HG02610 (cell line): ENCODE data around the gene ADRA2C.

Experiments
- ATAC-seq: cut with Tn5 transposase; IDR thresholded peaks from one replicate; pipeline ENCODE4 v1.9.1; 2021; ENCODE audit warnings: mild to moderate bottlenecking, moderate library complexity; ENCODE audit not compliant: unreplicated experiment

The ADRA2C gene

GRCh38 chr4:3791910-3792542, 25.8 kb downstream of the ADRA2C start:
- ATAC-seq, result no peak

- ATAC-seq, result no peak
Measured at GRCh38 chr4:3792813-3793212, 26.6 kb downstream of the ADRA2C start.

DNA sequence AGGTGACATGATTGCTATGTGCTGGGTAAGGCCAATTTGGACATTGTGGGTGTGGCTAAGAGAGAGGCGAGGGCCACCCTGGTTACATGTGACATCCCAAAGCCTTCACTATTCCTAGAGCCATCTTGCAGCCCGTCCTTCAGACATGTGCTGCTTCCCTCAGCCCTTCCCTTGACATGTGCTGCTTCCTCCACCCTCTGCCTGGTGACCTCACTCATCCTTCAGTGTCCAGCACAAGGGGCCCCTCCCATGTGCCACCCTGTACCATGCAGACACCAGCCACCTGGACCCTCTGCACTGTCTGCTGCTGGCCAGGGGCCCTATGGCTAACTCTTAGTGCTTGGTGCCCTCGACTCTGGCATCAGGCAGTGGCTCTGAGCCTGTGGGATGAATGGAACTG, 27.4 kb downstream of the ADRA2C start:
- ATAC-seq, result no peak

DNA sequence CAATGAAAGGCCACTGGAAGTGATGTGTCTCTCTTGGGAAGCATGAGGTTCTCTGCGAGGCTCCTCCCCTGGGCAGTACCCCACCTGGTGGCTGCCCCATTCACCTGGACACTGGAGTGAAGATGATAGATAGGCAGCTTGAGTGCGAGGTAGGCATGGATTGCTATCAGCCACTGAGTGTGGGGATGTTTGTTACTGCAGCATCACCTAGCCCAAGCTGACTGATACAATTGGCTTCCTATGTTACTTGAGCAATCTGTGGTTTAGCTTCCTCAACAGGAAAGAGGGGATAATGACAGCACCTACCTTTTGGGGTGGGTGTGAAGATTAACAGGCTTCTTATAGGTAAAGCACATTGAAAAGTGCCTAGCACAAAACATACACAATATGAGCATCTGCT, 30.8 kb downstream of the ADRA2C start:
- no peak for ATAC-seq

GRCh38 chr4:3797831-3798790, 31.9 kb downstream of the ADRA2C start:
- ATAC-seq, result no peak

DNA sequence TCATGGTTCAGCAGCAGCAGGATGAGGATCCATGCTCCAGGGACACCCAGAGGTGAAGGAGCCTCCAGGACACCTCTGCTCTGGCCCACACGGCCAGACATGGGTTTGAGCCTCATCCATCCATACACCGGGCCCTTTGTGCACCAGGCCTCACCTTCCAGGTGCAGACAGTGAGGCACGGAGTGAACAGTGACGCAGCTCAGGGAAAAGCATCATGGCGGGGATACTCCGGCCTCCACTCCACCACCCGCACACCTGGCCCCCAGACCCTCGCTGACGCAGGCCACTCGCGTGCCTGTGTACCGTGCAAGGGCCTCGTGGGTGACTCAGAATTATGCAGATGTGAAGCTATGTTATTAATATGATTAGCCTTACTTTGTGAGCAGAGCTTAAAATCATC, 33.3 kb downstream of the ADRA2C start:
- ATAC-seq, result no peak

- no peak for ATAC-seq
Measured at GRCh38 chr4:3800351-3800750, 34.2 kb downstream of the ADRA2C start.

DNA sequence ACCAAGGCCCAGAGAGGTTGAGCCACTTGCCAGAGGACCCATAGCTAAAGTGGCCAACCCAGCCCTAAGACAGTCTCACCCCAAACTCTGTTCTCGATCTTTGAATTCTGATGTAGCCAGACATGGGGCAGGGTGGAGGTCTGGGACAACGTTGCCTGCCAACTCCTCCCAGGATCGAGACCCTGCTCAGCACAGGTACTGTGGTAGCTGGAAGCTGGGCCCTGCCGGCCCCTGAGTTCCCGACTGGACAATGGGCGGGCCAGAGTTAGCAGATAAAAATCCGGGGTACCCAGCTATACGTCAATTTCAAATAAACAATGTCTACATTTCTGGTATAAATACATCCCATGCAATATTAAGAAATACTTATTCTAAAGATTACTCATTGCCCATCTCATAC, 35.3 kb downstream of the ADRA2C start:
- no peak for ATAC-seq

DNA sequence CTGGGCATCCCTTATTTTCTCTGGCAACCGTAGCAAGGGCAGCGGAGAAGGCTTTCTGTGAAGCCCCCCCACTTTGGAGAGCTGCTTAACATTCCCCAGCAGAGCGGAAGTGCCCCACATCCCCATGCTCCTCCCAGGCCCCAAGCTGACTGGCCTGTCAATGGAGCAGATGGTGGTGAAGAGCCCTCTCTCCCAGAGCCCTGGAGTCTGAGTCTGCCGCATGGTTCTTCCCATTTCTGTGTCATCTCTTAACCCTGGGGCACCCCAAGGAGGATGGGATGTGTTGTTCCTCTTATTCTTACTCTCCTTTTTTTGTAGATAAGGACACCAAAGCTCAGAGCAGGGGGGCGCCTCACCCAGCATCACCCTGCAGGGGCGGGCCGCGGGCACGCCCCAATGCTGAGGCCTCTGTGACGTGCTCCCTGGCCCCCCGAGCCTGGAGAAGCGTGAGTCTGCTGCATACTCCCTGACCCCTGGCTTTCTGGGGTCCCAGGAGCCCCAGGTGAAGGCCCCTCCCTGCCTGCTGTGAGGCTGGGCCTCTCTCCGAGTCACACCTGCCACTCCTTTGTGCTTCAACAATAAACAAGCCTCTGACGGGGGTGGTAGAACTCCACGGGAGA, 35.9 kb downstream of the ADRA2C start:
- no peak for ATAC-seq

DNA sequence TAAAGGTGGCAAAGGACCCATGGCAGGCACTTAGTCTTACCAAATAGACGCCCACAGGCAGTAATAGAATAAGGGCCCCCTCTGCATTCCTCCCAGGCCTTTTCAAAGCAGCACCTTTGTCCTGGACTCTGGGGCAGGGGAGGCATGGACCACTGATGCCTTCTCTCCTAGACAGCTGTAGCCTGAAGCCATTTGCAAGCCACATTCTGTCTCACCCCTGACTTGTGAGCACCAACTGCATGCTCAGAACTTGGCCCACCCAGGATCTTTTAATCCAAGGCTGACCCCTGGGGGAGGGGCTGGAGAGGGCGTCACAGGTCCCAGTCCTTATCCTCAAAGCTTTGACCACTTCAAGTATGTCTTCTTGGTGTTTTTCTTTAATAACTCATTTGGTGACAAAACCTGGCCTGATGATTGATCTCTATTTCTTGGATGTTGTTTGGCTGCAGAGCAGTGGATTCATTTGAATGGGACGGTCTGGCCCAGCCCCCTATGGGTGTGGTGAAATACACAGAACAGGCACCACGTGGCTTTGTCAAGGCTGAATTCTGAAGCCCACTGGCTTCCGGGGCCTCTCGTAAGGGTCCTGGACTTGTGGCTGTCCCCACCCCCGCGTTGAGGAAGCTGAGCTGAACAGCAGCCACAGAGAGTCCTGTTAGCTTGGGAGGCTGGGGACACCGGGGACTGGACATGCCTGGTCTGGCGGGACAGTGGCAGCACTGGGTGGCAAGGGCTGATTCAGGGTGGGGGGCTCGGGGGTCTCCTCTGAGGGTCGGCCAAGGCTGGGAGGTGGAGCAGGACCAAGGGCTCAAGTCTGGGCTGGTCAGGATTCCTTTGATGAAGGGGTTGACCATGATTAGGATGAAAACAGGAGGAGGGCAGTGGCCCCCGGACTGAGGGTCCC, 36.6 kb downstream of the ADRA2C start:
- ATAC-seq, result no peak

- ATAC-seq, result no peak
Measured at GRCh38 chr4:3803475-3803847, 37.3 kb downstream of the ADRA2C start.

- ATAC-seq, result no peak
Measured at GRCh38 chr4:3803946-3804345, 37.8 kb downstream of the ADRA2C start.

DNA sequence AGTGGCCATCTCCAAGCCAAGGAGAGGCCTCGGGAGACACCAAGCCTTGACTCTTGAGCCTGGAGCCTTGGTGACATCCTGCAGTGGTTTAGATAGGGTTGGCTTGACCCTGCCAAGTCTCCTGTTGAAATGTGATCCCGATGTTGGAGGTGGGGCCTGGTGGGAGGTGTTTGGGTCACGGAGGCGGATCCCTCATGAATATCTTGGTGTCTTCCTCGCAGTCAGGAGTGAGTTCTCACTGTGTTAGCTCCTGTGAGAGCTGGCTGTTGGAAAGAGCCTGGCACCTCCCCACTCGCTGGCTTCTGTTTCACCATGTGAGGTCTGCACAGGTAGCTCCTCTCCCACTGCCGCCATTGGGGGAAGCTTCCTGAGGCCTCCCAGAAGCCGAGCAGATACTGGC, 38.8 kb downstream of the ADRA2C start:
- ATAC-seq, result no peak

- no peak for ATAC-seq
Measured at GRCh38 chr4:3805731-3806130, 39.5 kb downstream of the ADRA2C start.

DNA sequence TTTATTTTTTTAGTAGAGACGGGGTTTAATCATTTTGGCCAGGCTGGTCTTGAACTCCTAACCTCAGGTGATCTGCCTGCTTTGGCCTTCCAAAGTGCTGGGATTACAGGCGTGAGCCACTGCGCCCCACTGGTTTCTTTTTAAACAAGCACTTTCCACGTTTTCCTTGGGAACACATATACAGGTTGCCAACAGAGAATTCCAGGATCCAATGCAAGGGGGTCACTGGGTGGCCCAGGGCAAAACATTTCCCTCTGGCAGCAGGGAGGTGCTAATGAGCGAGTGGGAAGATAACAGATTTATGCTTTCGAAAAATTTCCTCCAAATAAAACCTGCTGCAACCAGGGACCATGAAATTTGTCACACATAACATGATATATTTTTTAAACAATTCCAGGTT, 41.1 kb downstream of the ADRA2C start:
- ATAC-seq, result no peak

DNA sequence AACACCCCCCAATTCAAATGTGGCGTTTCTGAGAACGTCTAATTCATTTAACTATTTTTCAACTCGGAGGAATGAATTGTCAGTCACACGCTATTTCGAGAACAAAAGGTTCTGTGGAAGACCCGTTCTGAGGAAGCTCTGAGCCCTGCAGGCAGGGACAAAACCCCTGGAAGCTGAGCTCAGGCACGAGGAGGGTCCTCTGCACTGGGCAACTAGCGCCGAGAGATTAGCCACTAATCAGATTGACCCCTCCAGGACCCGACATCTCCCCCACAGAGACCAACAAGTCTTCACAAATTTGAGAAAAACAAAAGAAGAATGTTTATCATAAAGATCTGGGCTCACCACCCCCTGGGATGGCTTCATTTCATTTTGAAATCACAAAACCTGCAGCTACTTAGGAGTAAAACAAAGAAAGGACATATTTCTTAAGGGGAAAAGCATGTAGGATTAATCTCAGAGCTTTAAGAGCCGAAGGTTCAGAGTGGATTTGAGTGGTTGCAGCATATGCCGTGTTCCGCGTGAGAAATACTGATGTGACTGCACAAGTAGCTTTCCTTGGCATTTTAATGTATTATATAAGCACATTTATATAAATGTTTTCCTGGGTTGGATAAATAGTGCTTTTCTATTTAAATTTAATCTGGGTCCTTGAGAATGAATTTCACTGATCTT, 41.8 kb downstream of the ADRA2C start:
- ATAC-seq, result no peak

DNA sequence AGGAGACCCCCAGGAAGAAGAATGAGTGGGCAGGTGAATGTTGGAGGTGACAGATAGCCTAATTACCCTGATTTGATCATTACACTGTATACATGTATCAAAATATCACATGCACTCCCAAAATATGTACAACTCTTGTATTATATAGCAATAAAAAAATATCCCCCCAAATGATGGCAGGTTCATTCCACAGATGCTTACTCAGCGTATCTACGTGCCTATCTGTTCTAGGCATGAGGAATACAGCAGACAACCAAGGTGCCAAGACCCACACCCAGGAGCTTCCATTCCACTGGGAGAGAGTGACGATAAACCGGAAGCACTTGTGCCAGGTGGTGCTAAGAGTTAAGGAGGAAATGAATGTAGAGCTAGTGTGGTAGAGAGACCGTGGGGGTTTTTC, 42.4 kb downstream of the ADRA2C start:
- no peak for ATAC-seq

- no peak for ATAC-seq
Measured at GRCh38 chr4:3809028-3809427, 42.8 kb downstream of the ADRA2C start.

DNA sequence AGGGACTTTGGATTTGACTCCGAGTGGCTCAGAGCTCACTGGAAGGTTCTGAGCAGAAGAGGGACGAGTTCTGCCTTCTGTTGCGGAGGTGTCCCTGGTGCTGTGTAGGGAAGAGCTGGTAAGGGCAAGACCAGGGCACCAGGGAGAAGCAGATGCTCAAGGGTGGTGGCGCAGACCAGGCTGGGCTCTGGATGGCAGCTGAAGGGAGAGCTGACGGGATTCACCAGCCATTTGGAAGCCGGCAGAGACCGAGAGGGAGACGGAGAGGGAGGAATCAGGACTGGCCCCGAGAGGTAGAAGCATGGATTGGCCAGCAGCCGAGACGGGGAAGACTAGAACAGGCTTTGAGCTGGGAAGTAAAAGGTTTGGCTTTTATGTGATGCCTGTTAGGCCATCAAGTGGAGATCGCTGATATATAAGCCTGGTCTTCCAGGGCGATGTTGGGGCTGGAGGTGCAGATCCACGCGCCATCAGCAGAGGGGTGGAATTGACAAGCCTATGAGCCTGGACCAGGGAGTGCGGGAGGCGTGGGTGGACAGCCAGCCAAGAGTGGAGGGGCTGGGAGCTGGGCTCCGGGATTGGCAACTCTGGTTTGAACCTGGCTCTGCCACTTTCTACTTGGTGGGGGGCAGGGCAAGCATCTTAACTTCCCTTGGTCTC, 43.4 kb downstream of the ADRA2C start:
- no peak for ATAC-seq
